ENCODE measurements around the gene FNDC7.

GRCh38 chr1:108717774-108718316 lies 5.1 kb downstream of the FNDC7 start:
- TF ChIP-seq CTCF (conservative IDR thresholded peaks at IDR 0.05; ENCODE audit: low read length), result no peak
- TF ChIP-seq EZH2phosphoT487 (IDR thresholded peaks at IDR 0.05; ENCODE audit: borderline replicate concordance, low read depth, low read length), result no peak
